Endothelial cell (in vitro differentiated cells): ENCODE measurements around the gene PTGFR. TPM values are rescaled to one million over a fixed set of nuclear protein-coding genes. Genes with fewer than 3 reads are reported as not detected.
A peak's percentile ranks its signal among the peaks of the same experiment; 100 is the strongest.

Experiments used
- DNase-seq: peaks from one replicate; pipeline ENCODE4 v3.0.0; 2021; ENCODE audit warnings: low spot score
- H3K27ac Mint-ChIP-seq: one replicate; pipeline ENCODE4 v1.8.0; 2021; ENCODE audit warnings: mixed read lengths, inconsistent platforms; ENCODE audit not compliant: unreplicated experiment
- H3K27me3 Mint-ChIP-seq: one replicate; pipeline ENCODE4 v1.8.0; 2021; ENCODE audit warnings: mild to moderate bottlenecking, moderate library complexity, mixed read lengths, inconsistent platforms; ENCODE audit not compliant: unreplicated experiment
- H3K36me3 Mint-ChIP-seq: one replicate; pipeline ENCODE4 v1.8.0; 2021; ENCODE audit warnings: mild to moderate bottlenecking, low read depth, mixed read lengths, inconsistent platforms; ENCODE audit not compliant: unreplicated experiment
- H3K4me1 Mint-ChIP-seq: one replicate; pipeline ENCODE4 v1.8.0; 2021; ENCODE audit warnings: mild to moderate bottlenecking, mixed read lengths, inconsistent platforms; ENCODE audit not compliant: unreplicated experiment
- H3K4me3 Mint-ChIP-seq: one replicate; pipeline ENCODE4 v1.8.0; 2021; ENCODE audit warnings: mild to moderate bottlenecking, mixed read lengths, inconsistent platforms; ENCODE audit not compliant: unreplicated experiment
- H3K9me3 Mint-ChIP-seq: one replicate; pipeline ENCODE4 v1.8.0; 2021; ENCODE audit warnings: mixed read lengths, inconsistent platforms; ENCODE audit not compliant: unreplicated experiment
- total RNA-seq: library from RNA; stranded (reverse); fragmentation: NEBNext Ultra II Directional; extraction: Animal tissue kit (Norgen Biotek cat#: 25700); gene quantifications from one replicate; pipeline ENCODE4 v1.2.1, GENCODE V29; 2021; ENCODE audit not compliant: unreplicated experiment
- TF ChIP-seq, protein P1 (sequence below): fragments of 200-600 bp; sonication (generic); IDR thresholded peaks from one replicate; pipeline ENCODE4 v1.5.0; 2021; ENCODE audit warnings: antibody characterized with exemption; ENCODE audit not compliant: unreplicated experiment

The PTGFR gene
- total RNA-seq, 1 donor from 2014 or later, result 0.41 TPM

- H3K27ac Mint-ChIP-seq, result no peak overlapping the region
- peaks cover 3% of the 10 kb centered on the region for H3K27me3 Mint-ChIP-seq
- DNase-seq, result no peak
- H3K4me1 Mint-ChIP-seq, result no peaks in the 10 kb centered on the region
- TF ChIP-seq, protein P1, sequence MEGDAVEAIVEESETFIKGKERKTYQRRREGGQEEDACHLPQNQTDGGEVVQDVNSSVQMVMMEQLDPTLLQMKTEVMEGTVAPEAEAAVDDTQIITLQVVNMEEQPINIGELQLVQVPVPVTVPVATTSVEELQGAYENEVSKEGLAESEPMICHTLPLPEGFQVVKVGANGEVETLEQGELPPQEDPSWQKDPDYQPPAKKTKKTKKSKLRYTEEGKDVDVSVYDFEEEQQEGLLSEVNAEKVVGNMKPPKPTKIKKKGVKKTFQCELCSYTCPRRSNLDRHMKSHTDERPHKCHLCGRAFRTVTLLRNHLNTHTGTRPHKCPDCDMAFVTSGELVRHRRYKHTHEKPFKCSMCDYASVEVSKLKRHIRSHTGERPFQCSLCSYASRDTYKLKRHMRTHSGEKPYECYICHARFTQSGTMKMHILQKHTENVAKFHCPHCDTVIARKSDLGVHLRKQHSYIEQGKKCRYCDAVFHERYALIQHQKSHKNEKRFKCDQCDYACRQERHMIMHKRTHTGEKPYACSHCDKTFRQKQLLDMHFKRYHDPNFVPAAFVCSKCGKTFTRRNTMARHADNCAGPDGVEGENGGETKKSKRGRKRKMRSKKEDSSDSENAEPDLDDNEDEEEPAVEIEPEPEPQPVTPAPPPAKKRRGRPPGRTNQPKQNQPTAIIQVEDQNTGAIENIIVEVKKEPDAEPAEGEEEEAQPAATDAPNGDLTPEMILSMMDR, result peak; percentile 45
- no peaks in the 10 kb centered on the region for H3K9me3 Mint-ChIP-seq
- H3K4me3 Mint-ChIP-seq, result no peak overlapping the region
- peaks cover 8% of the 10 kb centered on the region for H3K36me3 Mint-ChIP-seq
Measured at GRCh38 chr1:78553859-78554258, 63.1 kb downstream of the PTGFR start.

GRCh38 chr1:78554840-78555239, 64.1 kb downstream of the PTGFR start:
- H3K27me3 Mint-ChIP-seq, result no peaks in the 10 kb centered on the region
- H3K4me1 Mint-ChIP-seq, result no peaks in the 10 kb centered on the region
- DNase-seq, result no peak
- TF ChIP-seq, protein P1, result no peak
- no peak overlapping the region for H3K27ac Mint-ChIP-seq
- no peaks in the 10 kb centered on the region for H3K9me3 Mint-ChIP-seq
- peaks cover 4% of the 10 kb centered on the region for H3K36me3 Mint-ChIP-seq
- H3K4me3 Mint-ChIP-seq, result no peak overlapping the region

GRCh38 chr1:78559680-78560079, 68.9 kb downstream of the PTGFR start:
- Mint-ChIP-seq H3K9me3 (no peaks in the 10 kb centered on the region), H3K27me3 (no peaks in the 10 kb centered on the region), H3K36me3 (no peaks in the 10 kb centered on the region), H3K4me3 (no peak overlapping the region), H3K27ac (no peak overlapping the region), H3K4me1 (no peaks in the 10 kb centered on the region)
- no peak for DNase-seq
- TF ChIP-seq, protein P1, result no peak

DNA sequence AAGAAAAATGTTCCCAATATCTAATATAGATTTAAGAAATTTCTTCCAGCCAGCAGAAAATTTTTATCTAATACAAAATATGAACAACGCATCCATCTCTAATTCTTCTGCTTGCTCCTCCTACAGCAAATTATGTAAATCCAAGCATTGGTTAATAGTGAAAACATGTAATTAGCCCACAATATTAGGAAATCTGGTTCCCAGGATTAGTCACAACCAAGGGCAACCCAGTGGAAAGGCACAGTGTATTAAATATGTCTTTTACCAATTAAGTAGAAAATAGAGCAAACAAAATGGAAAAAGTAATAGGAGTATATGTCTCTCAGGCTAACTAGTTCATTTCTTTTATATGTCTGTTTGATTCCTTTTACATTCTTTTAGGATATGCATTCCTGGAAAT, 70.0 kb downstream of the PTGFR start:
- no peak for DNase-seq
- Mint-ChIP-seq H3K9me3 (no peaks in the 10 kb centered on the region), H3K4me1 (no peaks in the 10 kb centered on the region), H3K36me3 (no peaks in the 10 kb centered on the region), H3K27ac (no peak overlapping the region), H3K27me3 (no peaks in the 10 kb centered on the region), H3K4me3 (no peak overlapping the region)
- TF ChIP-seq, protein P1, result no peak

DNA sequence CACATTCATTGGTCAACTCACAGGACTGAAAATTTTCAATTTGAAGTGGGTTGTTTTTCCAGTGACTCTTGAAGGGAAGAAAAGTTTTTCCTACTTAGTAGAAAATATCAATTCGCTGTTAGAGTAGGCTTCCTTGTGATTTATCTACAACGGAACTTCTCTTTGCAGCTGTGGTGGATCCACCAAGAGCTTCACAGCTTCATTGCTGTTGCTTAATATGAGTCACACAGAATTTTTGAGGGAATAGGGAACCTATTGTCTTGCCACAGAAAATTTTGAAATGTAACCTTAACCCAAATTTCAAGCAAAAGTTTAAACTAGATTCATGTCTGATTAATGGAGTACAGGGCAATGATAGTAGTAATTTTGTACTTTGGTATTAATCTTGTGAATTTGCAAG, 71.1 kb downstream of the PTGFR start:
- TF ChIP-seq, protein P1, result no peak
- no peak for DNase-seq
- no peaks in the 10 kb centered on the region for H3K9me3 Mint-ChIP-seq
- no peak overlapping the region for H3K4me3 Mint-ChIP-seq
- no peaks in the 10 kb centered on the region for H3K27me3 Mint-ChIP-seq
- H3K27ac Mint-ChIP-seq, result no peak overlapping the region
- H3K36me3 Mint-ChIP-seq, result no peaks in the 10 kb centered on the region
- H3K4me1 Mint-ChIP-seq, result no peaks in the 10 kb centered on the region
